GM12878 (cell line): ENCODE results near the gene ARAF. TPM values are rescaled to one million over a fixed set of nuclear protein-coding genes. Genes with fewer than 3 reads are reported as not detected.

Experiments used
- ATAC-seq: fragments of 200-7000 bp; cut with Tn5 transposase; 3 replicates; pipeline ENCODE4 v1.9.1; 2020; ENCODE audit warnings: mild to moderate bottlenecking, moderate library complexity
- BruUV-seq: library from RNA; stranded (reverse); fragments of 400-500 nt; replicated peaks from 2 replicates; lab custom pipeline; 2021; lab: Mats Ljungman, UMichigan
- CTCF ChIA-PET: fragments of 300-600 bp; sonication (Branson Sonifier 250); formaldehyde crosslinking; extraction: SDS; loops from one replicate; lab custom pipeline; 2021; ENCODE audit warnings: inconsistent platforms; lab: Yijun Ruan, JAX
- POLR2A ChIA-PET: fragments of 350-600 bp; formaldehyde crosslinking; extraction: SDS; loops from one replicate; lab custom pipeline; 2021; ENCODE audit warnings: inconsistent platforms; lab: Charles Lee
- RAD21 ChIA-PET: fragments of 300-600 bp; sonication (Branson Sonifier 250); formaldehyde crosslinking; loops from one replicate; lab custom pipeline; 2023; ENCODE audit warnings: antibody characterized with exemption; ENCODE audit not compliant: unreplicated experiment; lab: Charles Lee
- SMC1A ChIA-PET: fragments of 300-600 bp; sonication (Branson Sonifier 250); formaldehyde crosslinking; loops from one replicate; lab custom pipeline; 2023; ENCODE audit not compliant: unreplicated experiment, uncharacterized antibody; lab: Charles Lee
- DNase-seq: peaks from one replicate; pipeline ENCODE4 v3.0.0-alpha.2; 2011; ENCODE audit warnings: low read depth, low spot score
- FAIRE-seq: peaks from 3 replicates; lab custom pipeline; 2011; peaks lifted over from hg19 to GRCh38; lab: Jason Lieb, UNC
- H2AFZ ChIP-seq: 2 replicates; pipeline ENCODE4 v1.6.0; 2011; ENCODE audit warnings: low read depth, low read length, control low read depth; ENCODE audit not compliant: control insufficient read depth
- H3K27ac ChIP-seq: 2 replicates; pipeline ENCODE4 v1.5.1; 2011; ENCODE audit warnings: control low read depth; ENCODE audit not compliant: control insufficient read depth, insufficient read depth
- H3K27me3 ChIP-seq, 2 experiments: replicated peaks in 1 of 2; 2 replicates each; pipeline versions ENCODE4 v1.6.0 to v1.6.1; 2011; ENCODE audit warnings: low read length in 1 of 2; ENCODE audit not compliant: control insufficient read depth in 2 of 2, insufficient read depth in 2 of 2
- H3K36me3 ChIP-seq, 2 experiments: 2 replicates each; pipeline ENCODE4 v1.5.1; 2011; ENCODE audit warnings: low read length in 1 of 2; ENCODE audit not compliant: control insufficient read depth in 2 of 2, insufficient read depth in 2 of 2
- H3K4me1 ChIP-seq: 2 replicates; pipeline ENCODE4 v1.6.1; 2011; ENCODE audit warnings: mild to moderate bottlenecking, low read length, moderate library complexity, mixed read lengths; ENCODE audit not compliant: control insufficient read depth, insufficient read depth
- H3K4me2 ChIP-seq: 2 replicates; pipeline ENCODE4 v1.6.0; 2011; ENCODE audit warnings: control low read depth; ENCODE audit not compliant: control insufficient read depth, insufficient read depth
- H3K4me3 ChIP-seq: fragments of 200-600 bp; sonication (generic); 2 replicates; pipeline ENCODE4 v1.5.1; 2016
- H3K79me2 ChIP-seq: 2 replicates; pipeline ENCODE4 v1.6.0; 2011; ENCODE audit warnings: low read length; ENCODE audit not compliant: control insufficient read depth, insufficient read depth
- H3K9ac ChIP-seq: 2 replicates; pipeline ENCODE4 v1.8.0; 2011; ENCODE audit warnings: low read length, control low read depth, mixed read lengths; ENCODE audit not compliant: control insufficient read depth, insufficient read depth
- H3K9me3 ChIP-seq: replicated peaks from 3 replicates; pipeline ENCODE4 v1.5.1; 2011; ENCODE audit warnings: mild to moderate bottlenecking, low read length; ENCODE audit not compliant: control insufficient read depth, insufficient read depth
- H4K20me1 ChIP-seq: 2 replicates; pipeline ENCODE4 v1.6.0; 2011; ENCODE audit not compliant: control insufficient read depth, insufficient read depth
- ATF3 ChIP-seq: IDR thresholded peaks from 2 replicates; pipeline ENCODE4 v1.6.1; 2011; ENCODE audit warnings: low read depth, mild to moderate bottlenecking, low read length, moderate library complexity, borderline replicate concordance; ENCODE audit errors: extremely low read depth
- CHD1 ChIP-seq: IDR thresholded peaks from 2 replicates; pipeline ENCODE4 v1.6.1; 2012; ENCODE audit warnings: low read depth, low read length, improper control_type of control experiment
- GABPA ChIP-seq: IDR thresholded peaks from 2 replicates; pipeline ENCODE4 v1.6.1; 2014; ENCODE audit warnings: antibody characterized with exemption, low read depth, mild to moderate bottlenecking, inconsistent platforms
- MYC ChIP-seq: IDR thresholded peaks from 2 replicates; pipeline ENCODE4 v1.6.1; 2011; ENCODE audit warnings: mild to moderate bottlenecking, low read length, moderate library complexity, inconsistent platforms; ENCODE audit not compliant: insufficient read depth, insufficient replicate concordance, insufficient read length, severe bottlenecking
- NKRF ChIP-seq: fragments of 450-650 bp; conservative IDR thresholded peaks from 2 replicates; pipeline ENCODE4 v1.6.1; 2017; ENCODE audit warnings: mild to moderate bottlenecking, moderate library complexity
- USF1 ChIP-seq: IDR thresholded peaks from 2 replicates; pipeline ENCODE4 v1.6.1; 2011; ENCODE audit warnings: borderline replicate concordance, low read depth, mild to moderate bottlenecking, moderate library complexity, mixed read lengths, low read length; ENCODE audit not compliant: insufficient read depth; ENCODE audit errors: extremely low read length
- YY1 ChIP-seq: IDR thresholded peaks from 2 replicates; pipeline ENCODE4 v1.6.1; 2011; ENCODE audit warnings: low read depth, mild to moderate bottlenecking, low read length
- WGBS: methylation state at CpG from one replicate; pipeline ENCODE4 v1.1.6; 2016; ENCODE audit warnings: low lambda C conversion rate; ENCODE audit not compliant: insufficient replicate concordance, insufficient coverage; ENCODE audit errors: missing lambda C conversion rate; 5-methylcytosine and 5-hydroxymethylcytosine counted together
- in situ Hi-C: fragments of 300-500 bp; cut with MboI; formaldehyde crosslinking; loops from 9 replicates; pipeline ENCODE4 v1.14.3; 2018; ENCODE audit warnings: mixed read lengths
- intact Hi-C: fragments of 100-400 bp; cut with micrococcal nuclease; formaldehyde crosslinking; loops from one replicate; pipeline ENCODE4 v1.14.2; 2022; ENCODE audit not compliant: unreplicated experiment
- polyA plus RNA-seq, 11 experiments: library from polyadenylated mRNA; depleted of rRNA in 4 of 11; unstranded in 6 of 11; stranded (reverse) in 5 of 11; fragments of >200 nt; fragmentation: Nextera tagmentation in 4 of 11; fragmentation: Illumina TruSeq in 1 of 11; extraction: Ambion mirVana in 4 of 11; extraction: Trizol in 1 of 11; gene quantifications; 1 replicate in 1 of 11; 2 replicates in 10 of 11; pipeline versions ENCODE4 v1.2.1 to v1.2.3, GENCODE V29; 2011 to 2016; ENCODE audit warnings: inconsistent platforms in 2 of 11, missing spikeins in 2 of 11, low read depth in 1 of 11
- total RNA-seq, 4 experiments: library from RNA; depleted of rRNA in 3 of 4; stranded (reverse); fragments of >200 nt in 3 of 4; fragmentation: Illumina TruSeq in 1 of 4; extraction: Trizol in 1 of 4; gene quantifications; 2 replicates each; pipeline versions ENCODE4 v1.2.1 to v1.2.3, GENCODE V29; 2013 to 2021

The ARAF gene
- total and polyA plus RNA-seq, 10 of the 15 experiments (the other 5 are each of a cell fraction or from before 2014, with no cell fraction given): 5.0 to 79.2 (median 39.1) TPM

- in situ Hi-C loops: no loop called here
- no peak for TF ChIP-seq NKRF
- no peak for TF ChIP-seq MYC
- no peak for TF ChIP-seq YY1
- TF ChIP-seq CHD1: no peak
- TF ChIP-seq ATF3: no peak
- TF ChIP-seq GABPA: no peak
- no peak for TF ChIP-seq USF1
- TF ChIP-seq, all 136 proteins: peak for 0
- ChIA-PET POLR2A (no interaction called here), CTCF (interaction anchor here (1.5 kb wide), 1 partner anchor 9 kb away, joined by 4 read pairs; no protein-coding TSS in a partner anchor), RAD21 (no interaction called here), SMC1A (no interaction called here)
- Histone ChIP-seq H3K9ac (no peak overlapping the region), H3K4me1 (no peaks in the 10 kb centered on the region), H2AFZ (no peak overlapping the region), H3K79me2 (no peaks in the 10 kb centered on the region), H3K4me2 (no peak overlapping the region), H3K4me3 (no peak overlapping the region), H3K36me3 (no peaks in the 10 kb centered on the region), H4K20me1 (no peaks in the 10 kb centered on the region), H3K27ac (no peak overlapping the region), H3K9me3 (no peaks in the 10 kb centered on the region; the same call in 2 of the 3 replicates), H3K27me3 (no peaks in the 10 kb centered on the region)
- no TSS peak for BruUV-seq
- ATAC-seq: no peak
- WGBS: 0% methylated on average over 1 of the region's 1 CpG
- FAIRE-seq: no peak
- intact Hi-C loops: no loop called here
- no peak for DNase-seq
Measured at GRCh38 chrX:47595716-47596251, 34.8 kb downstream of the ARAF start.
